Neural cell (in vitro differentiated cells): ENCODE results near the gene FOXO1. TPM values are rescaled to one million over a fixed set of nuclear protein-coding genes. Genes with fewer than 3 reads are reported as not detected.

Source experiments
- H2AFZ ChIP-seq: fragments of 200-600, 300-800 bp; sonication (generic), shearing (Covaris generic); 2 replicates; pipeline ENCODE4 v1.6.0; 2014; ENCODE audit warnings: low read depth, mild to moderate bottlenecking, antibody characterized with exemption, low read length, moderate library complexity
- H3F3A ChIP-seq: fragments of 200-600 bp; shearing (Covaris generic); 2 replicates; pipeline ENCODE4 v1.6.1; 2016; ENCODE audit warnings: mild to moderate bottlenecking, moderate library complexity, mixed read lengths, antibody characterized with exemption, low read length; ENCODE audit not compliant: insufficient read depth, poor library complexity, severe bottlenecking
- H3K27ac ChIP-seq: fragments of 200-600, 300-800 bp; sonication (generic), shearing (Covaris generic); 2 replicates; pipeline ENCODE4 v1.5.1; 2014; ENCODE audit warnings: mild to moderate bottlenecking, low read length, moderate library complexity
- H3K27me3 ChIP-seq: fragments of 300-800, 200-600 bp; sonication (generic), shearing (Covaris generic); 2 replicates; pipeline ENCODE4 v1.6.0; 2014; ENCODE audit warnings: mild to moderate bottlenecking, low read depth, low read length, moderate library complexity; ENCODE audit not compliant: insufficient read depth
- H3K36me3 ChIP-seq: fragments of 300-800, 200-600 bp; sonication (generic), shearing (Covaris generic); 2 replicates; pipeline ENCODE4 v1.5.1; 2014; ENCODE audit warnings: mild to moderate bottlenecking, antibody characterized with exemption, low read length, moderate library complexity; ENCODE audit not compliant: insufficient read depth
- H3K4me2 ChIP-seq: fragments of 300-800, 200-600 bp; sonication (generic), shearing (Covaris generic); 2 replicates; pipeline ENCODE4 v1.6.0; 2014; ENCODE audit warnings: mild to moderate bottlenecking, low read length
- H3K4me3 ChIP-seq: fragments of 300-800, 200-600 bp; sonication (generic), shearing (Covaris generic); 2 replicates; pipeline ENCODE4 v1.5.1; 2014; ENCODE audit warnings: mild to moderate bottlenecking, low read length, moderate library complexity
- H3K79me2 ChIP-seq: fragments of 200-600 bp; shearing (Covaris generic); replicated peaks from 2 replicates; pipeline ENCODE4 v1.6.0; 2014; ENCODE audit warnings: mild to moderate bottlenecking, low read length, moderate library complexity; ENCODE audit not compliant: insufficient read depth
- H3K9ac ChIP-seq: fragments of 300-800, 200-600 bp; sonication (generic), shearing (Covaris generic); 2 replicates; pipeline ENCODE4 v1.6.1; 2016; ENCODE audit warnings: mild to moderate bottlenecking, low read length, mixed read lengths
- H3K9me2 ChIP-seq: fragments of 200-600 bp; shearing (Covaris generic); 2 replicates; pipeline ENCODE4 v1.6.1; 2016; ENCODE audit warnings: mild to moderate bottlenecking, low read length, mixed read lengths; ENCODE audit not compliant: insufficient read depth
- H3K9me3 ChIP-seq: fragments of 200-600, 300-800 bp; sonication (generic), shearing (Covaris generic); 2 replicates; pipeline ENCODE4 v1.6.1; 2016; ENCODE audit warnings: mild to moderate bottlenecking, mixed run types, low read length, moderate library complexity, mixed read lengths
- H4K20me1 ChIP-seq: fragments of 200-600 bp; shearing (Covaris generic); 2 replicates; pipeline ENCODE4 v1.6.1; 2016; ENCODE audit warnings: mild to moderate bottlenecking, mixed run types; ENCODE audit not compliant: insufficient read depth
- CTCF ChIP-seq: fragments of 450-650 bp; IDR thresholded peaks from 2 replicates; pipeline ENCODE4 v1.5.1; 2014; ENCODE audit warnings: antibody characterized with exemption, mild to moderate bottlenecking, moderate library complexity; ENCODE audit not compliant: poor library complexity, severe bottlenecking
- EP300 ChIP-seq: fragments of 450-650 bp; conservative IDR thresholded peaks from 2 replicates; pipeline ENCODE4 v1.6.1; 2014; ENCODE audit warnings: antibody characterized with exemption, mild to moderate bottlenecking, moderate library complexity; ENCODE audit not compliant: poor library complexity, severe bottlenecking
- EZH2 ChIP-seq: fragments of 200-600, 300-800 bp; shearing (Covaris generic), sonication (generic); IDR thresholded peaks from 2 replicates; pipeline ENCODE4 v1.6.1; 2014; ENCODE audit warnings: antibody characterized with exemption, low read length, borderline replicate concordance, mild to moderate bottlenecking; ENCODE audit not compliant: insufficient read depth, poor library complexity, severe bottlenecking
- MXI1 ChIP-seq: fragments of 450-650 bp; conservative IDR thresholded peaks from 2 replicates; pipeline ENCODE4 v1.6.1; 2014; ENCODE audit warnings: antibody characterized with exemption, mild to moderate bottlenecking; ENCODE audit not compliant: poor library complexity, severe bottlenecking
- POLR2AphosphoS5 ChIP-seq: IDR thresholded peaks from 2 replicates; pipeline ENCODE4 v1.6.1; 2012
- RAD21 ChIP-seq: fragments of 450-650 bp; conservative IDR thresholded peaks from 2 replicates; pipeline ENCODE4 v1.6.1; 2014; ENCODE audit warnings: antibody characterized with exemption, mild to moderate bottlenecking, moderate library complexity
- SMC3 ChIP-seq: fragments of 450-650 bp; conservative IDR thresholded peaks from 2 replicates; pipeline ENCODE4 v1.6.1; 2014; ENCODE audit warnings: antibody characterized with exemption, mild to moderate bottlenecking, moderate library complexity; ENCODE audit not compliant: poor library complexity
- TAF1 ChIP-seq: IDR thresholded peaks from 2 replicates; pipeline ENCODE4 v1.6.1; 2012; ENCODE audit warnings: low read depth
- polyA plus RNA-seq: library from polyadenylated mRNA; depleted of rRNA; stranded (reverse); fragments of >200 nt; gene quantifications from 2 replicates; pipeline ENCODE4 v1.2.3, GENCODE V29; 2014
- TF ChIP-seq, protein P1 (sequence below): IDR thresholded peaks from 2 replicates; pipeline ENCODE4 v1.6.1; 2012; ENCODE audit warnings: borderline replicate concordance

Gene FOXO1
- polyA plus RNA-seq, 1 donor from 2014 or later: 1.2 TPM

DNA sequence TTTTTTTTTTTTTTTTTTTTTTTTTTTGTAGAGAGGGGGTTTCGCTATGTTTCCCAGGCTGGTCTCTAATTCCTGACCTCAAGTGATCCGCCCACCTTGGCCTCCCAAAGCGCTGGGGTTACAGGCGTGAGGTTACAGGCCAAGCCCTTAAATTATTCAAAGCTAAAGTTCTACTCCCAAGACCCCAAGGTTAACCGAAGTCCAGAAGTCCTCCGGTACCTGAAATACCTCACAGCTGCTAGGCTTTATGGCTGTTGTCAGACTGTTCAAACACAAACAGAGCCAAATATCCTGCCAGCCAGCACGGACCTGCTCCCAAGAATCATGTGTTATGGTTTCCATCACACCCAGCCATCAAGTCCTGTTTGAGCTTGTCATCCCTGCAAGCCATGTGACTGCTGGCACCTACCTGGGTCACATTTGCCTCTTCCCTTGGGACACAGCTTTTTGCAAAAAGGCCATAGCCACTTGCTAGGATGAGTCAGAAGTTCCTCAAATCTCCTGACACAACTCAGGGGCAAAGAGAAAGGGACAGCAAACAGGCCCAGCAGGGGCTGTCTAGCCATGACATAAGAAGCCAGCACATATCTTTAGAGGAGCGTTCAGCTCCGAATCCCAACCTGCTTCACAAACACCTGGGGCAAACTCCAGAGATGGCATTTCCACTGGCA is 129.9 kb downstream of the FOXO1 start:
- H4K20me1 ChIP-seq: no peaks in the 10 kb centered on the region
- no peak overlapping the region for H3K4me2 ChIP-seq
- H3K4me3 ChIP-seq: no peak overlapping the region
- no peak overlapping the region for H2AFZ ChIP-seq
- H3K9me2 ChIP-seq: no peaks in the 10 kb centered on the region
- H3K79me2 ChIP-seq: no peaks in the 10 kb centered on the region
- no peaks in the 10 kb centered on the region for H3K36me3 ChIP-seq
- H3K27me3 ChIP-seq: no peaks in the 10 kb centered on the region
- H3F3A ChIP-seq: no peaks in the 10 kb centered on the region
- no peak overlapping the region for H3K9ac ChIP-seq
- no peaks in the 10 kb centered on the region for H3K9me3 ChIP-seq
- no peak for TF ChIP-seq MXI1
- TF ChIP-seq EZH2: no peak
- TF ChIP-seq POLR2AphosphoS5: no peak
- no peak for TF ChIP-seq SMC3
- TF ChIP-seq, protein P1, sequence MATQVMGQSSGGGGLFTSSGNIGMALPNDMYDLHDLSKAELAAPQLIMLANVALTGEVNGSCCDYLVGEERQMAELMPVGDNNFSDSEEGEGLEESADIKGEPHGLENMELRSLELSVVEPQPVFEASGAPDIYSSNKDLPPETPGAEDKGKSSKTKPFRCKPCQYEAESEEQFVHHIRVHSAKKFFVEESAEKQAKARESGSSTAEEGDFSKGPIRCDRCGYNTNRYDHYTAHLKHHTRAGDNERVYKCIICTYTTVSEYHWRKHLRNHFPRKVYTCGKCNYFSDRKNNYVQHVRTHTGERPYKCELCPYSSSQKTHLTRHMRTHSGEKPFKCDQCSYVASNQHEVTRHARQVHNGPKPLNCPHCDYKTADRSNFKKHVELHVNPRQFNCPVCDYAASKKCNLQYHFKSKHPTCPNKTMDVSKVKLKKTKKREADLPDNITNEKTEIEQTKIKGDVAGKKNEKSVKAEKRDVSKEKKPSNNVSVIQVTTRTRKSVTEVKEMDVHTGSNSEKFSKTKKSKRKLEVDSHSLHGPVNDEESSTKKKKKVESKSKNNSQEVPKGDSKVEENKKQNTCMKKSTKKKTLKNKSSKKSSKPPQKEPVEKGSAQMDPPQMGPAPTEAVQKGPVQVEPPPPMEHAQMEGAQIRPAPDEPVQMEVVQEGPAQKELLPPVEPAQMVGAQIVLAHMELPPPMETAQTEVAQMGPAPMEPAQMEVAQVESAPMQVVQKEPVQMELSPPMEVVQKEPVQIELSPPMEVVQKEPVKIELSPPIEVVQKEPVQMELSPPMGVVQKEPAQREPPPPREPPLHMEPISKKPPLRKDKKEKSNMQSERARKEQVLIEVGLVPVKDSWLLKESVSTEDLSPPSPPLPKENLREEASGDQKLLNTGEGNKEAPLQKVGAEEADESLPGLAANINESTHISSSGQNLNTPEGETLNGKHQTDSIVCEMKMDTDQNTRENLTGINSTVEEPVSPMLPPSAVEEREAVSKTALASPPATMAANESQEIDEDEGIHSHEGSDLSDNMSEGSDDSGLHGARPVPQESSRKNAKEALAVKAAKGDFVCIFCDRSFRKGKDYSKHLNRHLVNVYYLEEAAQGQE: no peak
- TF ChIP-seq RAD21: no peak
- no peak for TF ChIP-seq EP300
- no peak for TF ChIP-seq TAF1
- TF ChIP-seq CTCF: no peak
- H3K27ac ChIP-seq: no peak overlapping the region

- Histone ChIP-seq H3K27me3 (no peaks in the 10 kb centered on the region), H4K20me1 (no peaks in the 10 kb centered on the region), H2AFZ (no peak overlapping the region), H3K79me2 (no peaks in the 10 kb centered on the region), H3K9me2 (no peaks in the 10 kb centered on the region), H3K9me3 (no peaks in the 10 kb centered on the region), H3K27ac (no peak overlapping the region), H3K4me2 (no peak overlapping the region), H3K4me3 (no peak overlapping the region), H3F3A (no peaks in the 10 kb centered on the region), H3K9ac (no peak overlapping the region), H3K36me3 (no peaks in the 10 kb centered on the region)
- TF ChIP-seq POLR2AphosphoS5 (no peak), EZH2 (no peak), CTCF (no peak), MXI1 (no peak), TAF1 (no peak), EP300 (no peak), SMC3 (no peak), RAD21 (no peak)
- TF ChIP-seq, protein P1: no peak
Observed at GRCh38 chr13:40535345-40535836, 131.1 kb downstream of the FOXO1 start.
